HCT116 (cell line): ENCODE data around the gene KLK6.

Experiments
- POLR2A ChIP-seq: IDR thresholded peaks from 2 replicates; pipeline ENCODE4 v1.7.0; 2011; ENCODE audit warnings: borderline replicate concordance; ENCODE audit not compliant: insufficient read depth, insufficient read length; ENCODE audit errors: extremely low read depth
- TCF7L2 ChIP-seq: IDR thresholded peaks from 2 replicates; pipeline ENCODE4 v1.7.0; 2011; ENCODE audit warnings: borderline replicate concordance, inconsistent platforms; ENCODE audit not compliant: insufficient read depth, insufficient read length; ENCODE audit errors: extremely low read depth
- TF ChIP-seq, protein P1 (sequence below), 3 experiments: fragments of 200-600 bp in 1 of 3; sonication (generic) in 1 of 3; IDR thresholded peaks in 2 of 3; conservative IDR thresholded peaks in 1 of 3; 2 replicates each; pipeline ENCODE4 v1.5.1; 2012 to 2017; ENCODE audit warnings: low read depth in 2 of 3, low read length in 2 of 3, antibody characterized with exemption in 1 of 3, borderline replicate concordance in 1 of 3, control low read depth in 1 of 3, mild to moderate bottlenecking in 1 of 3, mixed read lengths in 1 of 3, mixed run types in 1 of 3, moderate library complexity in 1 of 3; ENCODE audit not compliant: insufficient read depth in 1 of 3

- TF ChIP-seq POLR2A (no peak), TCF7L2 (no peak)
- TF ChIP-seq, protein P1, sequence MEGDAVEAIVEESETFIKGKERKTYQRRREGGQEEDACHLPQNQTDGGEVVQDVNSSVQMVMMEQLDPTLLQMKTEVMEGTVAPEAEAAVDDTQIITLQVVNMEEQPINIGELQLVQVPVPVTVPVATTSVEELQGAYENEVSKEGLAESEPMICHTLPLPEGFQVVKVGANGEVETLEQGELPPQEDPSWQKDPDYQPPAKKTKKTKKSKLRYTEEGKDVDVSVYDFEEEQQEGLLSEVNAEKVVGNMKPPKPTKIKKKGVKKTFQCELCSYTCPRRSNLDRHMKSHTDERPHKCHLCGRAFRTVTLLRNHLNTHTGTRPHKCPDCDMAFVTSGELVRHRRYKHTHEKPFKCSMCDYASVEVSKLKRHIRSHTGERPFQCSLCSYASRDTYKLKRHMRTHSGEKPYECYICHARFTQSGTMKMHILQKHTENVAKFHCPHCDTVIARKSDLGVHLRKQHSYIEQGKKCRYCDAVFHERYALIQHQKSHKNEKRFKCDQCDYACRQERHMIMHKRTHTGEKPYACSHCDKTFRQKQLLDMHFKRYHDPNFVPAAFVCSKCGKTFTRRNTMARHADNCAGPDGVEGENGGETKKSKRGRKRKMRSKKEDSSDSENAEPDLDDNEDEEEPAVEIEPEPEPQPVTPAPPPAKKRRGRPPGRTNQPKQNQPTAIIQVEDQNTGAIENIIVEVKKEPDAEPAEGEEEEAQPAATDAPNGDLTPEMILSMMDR (IDR thresholded peaks at IDR 0.05 in 2 of 3, conservative IDR thresholded peaks at IDR 0.05 in 1 of 3; ENCODE audit: borderline replicate concordance in 1 of 3, insufficient read depth in 1 of 3, low read depth in 2 of 3, low read length in 2 of 3) = no peak
Measured at GRCh38 chr19:50911206-50912101, 57.9 kb downstream of the KLK6 start, which contains the start of gene KLK4.
